Stimulated activated CD8-positive, alpha-beta memory T cell treated with anti-CD3 and anti-CD28 coated beads, Interleukin-2, amount 100 ng/mL, for 1 hour (primary cell): ENCODE results near the gene KLHL40.

Experiments used
- DNase-seq, 2 donors: peaks; one replicate each; pipeline ENCODE4 v3.0.0-alpha.2; 2020; ENCODE audit warnings: low read depth in 2 of 2

KLHL40 gene

GRCh38 chr3:42685363-42685881 lies at the start of gene KLHL40:
Gene KLHL40 (plus strand): TSS chr3:42685537. CDS start chr3:42685619, 82 bp downstream.
- DNase-seq: no peak

- DNase-seq: no peak
These were observed 48.3 kb upstream of the KLHL40 start for GRCh38 chr3:42637001-42637400.

GRCh38 chr3:42638339-42638842 lies 46.9 kb upstream of the KLHL40 start:
- DNase-seq: no peak

GRCh38 chr3:42639192-42639591 lies 46.1 kb upstream of the KLHL40 start:
- no peak for DNase-seq

- DNase-seq: no peak
These were observed 45.2 kb upstream of the KLHL40 start for GRCh38 chr3:42640129-42640528.

- no peak for DNase-seq
These were observed 44.5 kb upstream of the KLHL40 start for GRCh38 chr3:42640771-42641370.

- no peak for DNase-seq
These were observed 37.4 kb upstream of the KLHL40 start for GRCh38 chr3:42647821-42648459.

GRCh38 chr3:42649006-42649405 lies 36.3 kb upstream of the KLHL40 start:
- no peak for DNase-seq

- DNase-seq: no peak
These were observed 35.6 kb upstream of the KLHL40 start for GRCh38 chr3:42649783-42650182.

- DNase-seq: no peak
These were observed 33.9 kb upstream of the KLHL40 start for GRCh38 chr3:42651248-42652091.

- DNase-seq: no peak
These were observed 33.1 kb upstream of the KLHL40 start for GRCh38 chr3:42652251-42652610.

GRCh38 chr3:42652611-42653302 lies 32.6 kb upstream of the KLHL40 start:
- no peak for DNase-seq

GRCh38 chr3:42653303-42653559 lies 32.1 kb upstream of the KLHL40 start:
- DNase-seq: no peak

- DNase-seq: no peak
These were observed 31.6 kb upstream of the KLHL40 start, which contains the start of gene ZBTB47 for GRCh38 chr3:42653560-42654330. Gene ZBTB47 (plus strand): TSS chr3:42653697. CDS start chr3:42658356, 4,659 bp downstream.

- no peak for DNase-seq
These were observed 30.8 kb upstream of the KLHL40 start for GRCh38 chr3:42654331-42655201.

- no peak for DNase-seq
These were observed 29.9 kb upstream of the KLHL40 start for GRCh38 chr3:42655331-42655888.

- DNase-seq: no peak
These were observed 29.2 kb upstream of the KLHL40 start for GRCh38 chr3:42655980-42656679.

GRCh38 chr3:42656680-42657610 lies 28.4 kb upstream of the KLHL40 start:
- no peak for DNase-seq
